ENCODE measurements around the gene XRN2. TPM values are rescaled to one million over a fixed set of nuclear protein-coding genes. Genes with fewer than 3 reads are reported as not detected.

Gene XRN2
- total RNA-seq, 4 donors from 2014 or later, result 27.3 to 71.0 (median 29.9) TPM

- Histone ChIP-seq H3K4me3 (no peak overlapping the region), H3K36me3 (peaks cover 0 to 12% (median 0%) of the 10 kb centered on the region in 3 donors), H3K4me1 (peaks cover 0 to 30% (median 9%) of the 10 kb centered on the region in 4 donors), H3K9me3 (no peaks in the 10 kb centered on the region), H3K27ac (no peak overlapping the region), H3K27me3 (peaks cover 0 to 61% of the 10 kb centered on the region in 2 donors)
- no peak for TF ChIP-seq POLR2A (IDR thresholded peaks at IDR 0.05)
- no peak for TF ChIP-seq CTCF (IDR thresholded peaks at IDR 0.05)
- DNase-seq, result no peak
Observed at GRCh38 chr20:21393816-21394519, 90.8 kb downstream of the XRN2 start.

- no peak for DNase-seq
- Histone ChIP-seq H3K4me1 (peaks cover 0 to 30% (median 9%) of the 10 kb centered on the region in 4 donors), H3K27ac (no peak overlapping the region), H3K4me3 (no peak overlapping the region), H3K9me3 (no peaks in the 10 kb centered on the region), H3K27me3 (peaks cover 0 to 61% of the 10 kb centered on the region in 2 donors), H3K36me3 (peaks cover 0 to 6% (median 0%) of the 10 kb centered on the region in 3 donors)
- TF ChIP-seq POLR2A (IDR thresholded peaks at IDR 0.05), result no peak
- TF ChIP-seq CTCF (IDR thresholded peaks at IDR 0.05), result no peak
Observed at GRCh38 chr20:21394551-21394950, 91.4 kb downstream of the XRN2 start.

- no peak for TF ChIP-seq POLR2A (IDR thresholded peaks at IDR 0.05)
- TF ChIP-seq CTCF (IDR thresholded peaks at IDR 0.05), result no peak
- Histone ChIP-seq H3K27me3 (peaks cover 0 to 64% of the 10 kb centered on the region in 2 donors), H3K27ac (no peak overlapping the region), H3K4me3 (no peak overlapping the region), H3K4me1 (peaks cover 0 to 30% (median 9%) of the 10 kb centered on the region in 4 donors), H3K36me3 (no peaks in the 10 kb centered on the region), H3K9me3 (no peaks in the 10 kb centered on the region)
- no peak for DNase-seq
Observed at GRCh38 chr20:21395051-21395665, 92.0 kb downstream of the XRN2 start.

- Histone ChIP-seq H3K4me3 (peak overlapping the region in 3 of 4 donors; percentile 12 to 36 (median 33)), H3K4me1 (peaks cover 0 to 30% (median 9%) of the 10 kb centered on the region in 4 donors)
Observed at GRCh38 chr20:21395666-21396598, 92.8 kb downstream of the XRN2 start.

More at GRCh38 chr20:21395666-21396598, 92.8 kb downstream of the XRN2 start:
- Histone ChIP-seq H3K27me3 (peaks cover 0 to 68% of the 10 kb centered on the region in 2 donors), H3K27ac (no peak overlapping the region), H3K9me3 (no peaks in the 10 kb centered on the region), H3K36me3 (no peaks in the 10 kb centered on the region)
- DNase-seq, result peak in 1 of 3 donors; percentile 49
- TF ChIP-seq POLR2A (IDR thresholded peaks at IDR 0.05) (no peak), CTCF (IDR thresholded peaks at IDR 0.05) (no peak)

All from Peyer's patch (tissue), 4 donors.